Prostate gland (tissue), 2 donors: ENCODE data around the gene ALDH3A2.

Experiments
- POLR2A ChIP-seq: fragments of 450-650 bp; IDR thresholded peaks from one replicate; pipeline ENCODE4 v1.6.1; 2016; ENCODE audit warnings: antibody characterized with exemption, mild to moderate bottlenecking
- POLR2AphosphoS5 ChIP-seq: sonication (generic); formaldehyde crosslinking; IDR thresholded peaks from one replicate; pipeline ENCODE4 v1.6.1; 2017; ENCODE audit warnings: antibody characterized with exemption
- TF ChIP-seq, protein P1 (sequence below), 4 experiments: fragments of 200-600 bp in 2 of 4; fragments of 450-650 bp in 2 of 4; sonication (generic) in 2 of 4; IDR thresholded peaks; 1 replicate in 3 of 4; 2 replicates in 1 of 4; pipeline ENCODE4 v1.5.1; 2016 to 2019; ENCODE audit warnings: antibody characterized with exemption in 4 of 4, mild to moderate bottlenecking in 2 of 4, moderate library complexity in 2 of 4

GRCh38 chr17:19656851-19657581, 8.5 kb downstream of the ALDH3A2 start:
- TF ChIP-seq POLR2A (no peak), POLR2AphosphoS5 (peak; percentile 47)
- TF ChIP-seq, protein P1, sequence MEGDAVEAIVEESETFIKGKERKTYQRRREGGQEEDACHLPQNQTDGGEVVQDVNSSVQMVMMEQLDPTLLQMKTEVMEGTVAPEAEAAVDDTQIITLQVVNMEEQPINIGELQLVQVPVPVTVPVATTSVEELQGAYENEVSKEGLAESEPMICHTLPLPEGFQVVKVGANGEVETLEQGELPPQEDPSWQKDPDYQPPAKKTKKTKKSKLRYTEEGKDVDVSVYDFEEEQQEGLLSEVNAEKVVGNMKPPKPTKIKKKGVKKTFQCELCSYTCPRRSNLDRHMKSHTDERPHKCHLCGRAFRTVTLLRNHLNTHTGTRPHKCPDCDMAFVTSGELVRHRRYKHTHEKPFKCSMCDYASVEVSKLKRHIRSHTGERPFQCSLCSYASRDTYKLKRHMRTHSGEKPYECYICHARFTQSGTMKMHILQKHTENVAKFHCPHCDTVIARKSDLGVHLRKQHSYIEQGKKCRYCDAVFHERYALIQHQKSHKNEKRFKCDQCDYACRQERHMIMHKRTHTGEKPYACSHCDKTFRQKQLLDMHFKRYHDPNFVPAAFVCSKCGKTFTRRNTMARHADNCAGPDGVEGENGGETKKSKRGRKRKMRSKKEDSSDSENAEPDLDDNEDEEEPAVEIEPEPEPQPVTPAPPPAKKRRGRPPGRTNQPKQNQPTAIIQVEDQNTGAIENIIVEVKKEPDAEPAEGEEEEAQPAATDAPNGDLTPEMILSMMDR (IDR thresholded peaks at IDR 0.05): no peak
